HG03354 (cell line): ENCODE data around the gene CHST14.

ENCODE experiments used
- ATAC-seq: cut with Tn5 transposase; IDR thresholded peaks from one replicate; pipeline ENCODE4 v1.9.1; 2021; ENCODE audit warnings: mild to moderate bottlenecking; ENCODE audit not compliant: unreplicated experiment, poor library complexity, severe bottlenecking

Gene CHST14

DNA sequence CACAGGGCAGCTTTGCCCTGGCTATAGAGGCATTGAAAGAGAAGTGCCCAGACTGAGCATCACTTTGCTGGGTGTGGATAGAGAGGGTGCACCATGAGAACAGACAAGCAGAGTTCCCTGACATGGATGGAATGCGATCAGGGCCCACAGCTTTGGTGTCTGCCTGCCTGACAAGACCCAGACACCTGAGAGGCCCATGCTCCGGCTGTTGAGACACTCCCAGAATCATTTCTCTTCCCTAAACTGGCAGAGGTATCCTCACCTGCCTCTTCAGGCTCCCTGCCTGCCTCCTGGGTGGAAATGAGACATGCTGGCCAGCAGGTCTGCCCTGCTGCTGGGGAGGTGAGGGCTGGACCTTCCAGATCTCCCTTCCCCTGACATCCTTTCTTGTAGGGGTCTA, 10.4 kb upstream of the CHST14 start:
- ATAC-seq = no peak

DNA sequence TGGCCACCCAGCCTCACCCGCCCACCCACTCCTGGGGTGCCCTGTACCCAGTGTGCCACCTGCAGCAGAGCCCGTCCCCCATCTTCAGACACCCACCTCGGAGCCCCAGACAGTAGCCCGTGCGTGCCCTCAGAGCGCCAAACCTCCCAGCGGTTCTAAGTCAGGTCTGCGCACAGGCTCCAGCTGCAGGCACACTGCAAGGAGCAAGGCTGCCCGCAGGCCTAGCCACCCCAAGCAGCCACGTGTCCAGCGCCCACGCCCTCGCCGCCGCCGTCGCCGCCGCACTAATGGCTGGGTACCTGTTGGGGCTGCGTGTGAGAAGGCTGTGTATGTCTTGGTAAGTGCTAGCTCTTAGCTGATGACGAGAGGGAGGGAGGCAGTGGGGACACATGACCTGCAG, 8.8 kb upstream of the CHST14 start:
- ATAC-seq = no peak

DNA sequence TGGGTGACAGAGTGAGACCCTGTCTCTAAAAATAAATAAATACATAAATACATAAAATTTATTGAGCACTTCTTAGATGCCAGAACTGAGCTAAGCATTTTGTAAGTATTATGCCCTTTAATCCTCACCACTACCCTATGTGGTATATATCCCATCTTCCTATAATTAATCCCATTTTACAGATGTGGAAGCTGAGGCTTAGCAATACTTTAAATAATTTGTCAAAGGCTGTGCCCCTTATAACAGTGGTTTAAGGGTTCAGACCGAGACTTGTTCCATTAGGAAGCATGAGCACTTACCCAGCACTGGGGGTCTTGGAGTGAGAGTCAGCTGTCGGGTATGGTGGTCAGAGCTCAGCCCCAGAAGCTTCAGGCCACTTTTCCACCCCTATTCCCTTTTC, 7.5 kb upstream of the CHST14 start:
- no peak for ATAC-seq

DNA sequence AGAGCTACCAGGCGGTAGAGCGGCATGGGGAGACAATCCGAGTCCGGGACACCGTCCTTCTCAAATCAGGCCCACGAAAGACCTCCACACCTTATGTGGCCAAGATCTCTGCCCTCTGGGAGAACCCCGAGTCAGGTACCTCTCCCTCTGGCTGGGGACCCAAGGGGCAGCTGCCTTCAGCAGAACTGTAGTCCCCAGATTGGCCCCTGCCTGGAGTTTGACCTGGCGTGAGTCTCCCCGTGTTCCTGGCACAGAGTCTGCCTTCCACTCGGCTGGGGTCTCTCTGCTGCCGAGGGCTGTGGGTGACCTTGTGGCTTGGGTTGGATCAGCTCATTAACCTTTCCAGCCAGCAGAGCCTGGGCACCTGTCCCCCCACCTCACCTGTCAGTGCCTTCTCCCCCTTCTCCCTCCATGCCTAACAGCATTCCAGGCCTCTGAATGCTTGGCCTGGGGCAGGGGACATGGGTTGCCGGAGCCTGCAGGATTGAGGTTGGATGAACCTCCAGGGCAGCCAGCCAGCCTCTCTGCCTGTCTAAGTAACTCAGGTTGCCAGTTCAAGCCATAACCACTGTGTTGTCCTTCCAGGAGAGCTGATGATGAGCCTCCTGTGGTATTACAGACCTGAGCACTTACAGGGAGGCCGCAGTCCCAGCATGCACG, 6.8 kb upstream of the CHST14 start:
- ATAC-seq = no peak

DNA sequence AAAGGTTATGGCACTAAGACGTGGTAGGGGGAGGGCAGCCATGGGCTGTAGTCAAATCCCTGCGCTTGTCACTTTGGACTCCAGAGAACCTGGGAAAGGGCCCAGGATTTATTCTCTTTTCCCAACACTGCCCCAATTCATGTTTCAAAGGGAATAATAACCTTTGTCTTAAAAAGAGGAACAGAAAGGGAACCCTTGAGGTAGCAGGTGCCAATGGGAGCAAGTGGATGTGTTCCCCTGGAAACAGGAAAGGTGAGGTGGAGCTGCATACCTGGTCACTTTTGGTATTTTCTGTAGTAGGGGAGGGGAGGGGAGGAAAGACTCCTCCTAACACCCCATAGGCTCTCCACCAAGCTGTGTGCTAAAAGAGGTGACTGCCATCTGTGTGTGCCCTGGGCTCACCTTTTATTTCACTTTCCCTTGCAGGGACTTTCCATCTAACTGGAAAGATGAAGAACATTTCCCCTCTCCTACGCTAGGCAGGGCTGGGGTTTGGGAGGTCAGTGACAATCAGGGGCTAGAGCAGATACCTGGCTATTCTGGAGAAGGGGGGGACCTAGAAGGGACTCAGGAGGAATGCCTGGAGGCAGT, 6.1 kb upstream of the CHST14 start:
- ATAC-seq = no peak

DNA sequence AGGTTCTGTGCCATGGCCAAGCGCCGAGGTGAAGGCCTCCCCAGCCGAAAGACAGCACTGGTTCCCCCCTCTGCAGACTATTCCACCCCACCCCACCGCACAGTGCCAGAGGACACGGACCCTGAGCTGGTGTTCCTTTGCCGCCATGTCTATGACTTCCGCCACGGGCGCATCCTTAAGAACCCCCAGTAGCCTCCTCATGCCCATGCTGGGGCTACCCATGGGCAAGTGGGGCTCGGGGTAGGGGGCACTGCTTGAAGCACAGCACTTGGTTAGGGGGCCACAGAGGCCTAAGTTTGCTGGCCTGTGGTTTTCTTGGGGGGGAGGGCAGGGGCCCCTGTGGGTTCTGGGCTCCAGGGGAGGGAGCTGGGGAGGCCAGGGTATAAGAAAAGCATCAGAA, 4.8 kb upstream of the CHST14 start:
- ATAC-seq = no peak

DNA sequence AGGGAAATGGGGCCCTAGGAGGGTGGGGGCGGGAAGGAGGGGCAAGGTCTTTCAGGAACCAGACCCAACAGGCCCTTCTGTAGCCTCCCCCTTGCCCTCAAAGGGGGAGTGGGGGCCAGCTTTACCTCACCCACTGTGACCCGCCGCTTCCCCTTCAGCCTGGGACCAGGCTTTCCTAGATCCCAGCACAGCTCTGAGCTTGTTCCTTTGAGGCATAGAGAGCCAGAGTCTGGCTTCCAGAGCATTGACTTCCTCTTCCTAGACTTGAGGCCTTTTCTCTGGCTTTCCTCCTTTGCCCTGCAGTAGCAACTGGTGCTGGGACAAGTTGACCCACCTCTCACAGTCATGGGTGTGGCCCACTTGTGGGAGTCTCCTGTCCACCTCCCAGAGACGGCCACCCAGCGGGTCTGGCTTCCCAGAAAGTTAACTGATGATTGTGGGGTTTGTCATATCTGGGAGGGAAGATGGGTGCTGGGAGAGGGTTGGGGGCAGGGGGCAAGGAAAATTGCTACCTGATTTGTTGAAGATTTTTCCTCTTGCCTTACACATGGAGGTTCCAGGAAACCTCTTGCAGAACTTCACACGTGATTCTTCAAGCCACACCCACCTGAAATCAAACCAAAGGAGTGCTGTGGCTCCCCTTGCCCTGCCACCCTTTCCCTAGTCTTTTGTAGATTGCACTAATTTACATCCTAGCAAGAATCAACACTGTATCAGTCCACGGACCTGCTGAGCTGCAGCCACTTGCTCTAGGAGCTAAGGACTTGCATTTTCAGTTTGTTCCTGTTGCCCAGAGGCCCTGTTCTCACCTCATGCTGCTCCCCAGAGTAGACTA, 4.1 kb upstream of the CHST14 start:
- ATAC-seq = no peak

DNA sequence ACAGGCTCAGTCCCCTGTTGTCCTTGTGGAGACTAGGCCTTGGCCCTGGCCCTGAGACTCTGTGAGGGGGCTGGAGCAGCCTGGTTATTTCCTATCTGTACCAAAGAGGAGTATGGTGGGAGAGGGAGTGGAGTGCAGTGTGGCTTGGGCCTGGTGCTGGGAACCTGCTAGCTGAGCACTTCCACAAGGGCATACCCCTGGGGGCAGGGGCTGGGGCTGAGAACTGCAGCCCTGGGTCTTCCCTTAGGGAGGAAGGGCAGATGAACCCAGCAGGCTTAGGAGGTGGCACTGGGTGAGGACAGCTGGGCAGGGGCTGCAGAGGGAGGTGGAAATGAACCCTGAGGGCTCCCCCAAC, 3.5 kb upstream of the CHST14 start:
- no peak for ATAC-seq

DNA sequence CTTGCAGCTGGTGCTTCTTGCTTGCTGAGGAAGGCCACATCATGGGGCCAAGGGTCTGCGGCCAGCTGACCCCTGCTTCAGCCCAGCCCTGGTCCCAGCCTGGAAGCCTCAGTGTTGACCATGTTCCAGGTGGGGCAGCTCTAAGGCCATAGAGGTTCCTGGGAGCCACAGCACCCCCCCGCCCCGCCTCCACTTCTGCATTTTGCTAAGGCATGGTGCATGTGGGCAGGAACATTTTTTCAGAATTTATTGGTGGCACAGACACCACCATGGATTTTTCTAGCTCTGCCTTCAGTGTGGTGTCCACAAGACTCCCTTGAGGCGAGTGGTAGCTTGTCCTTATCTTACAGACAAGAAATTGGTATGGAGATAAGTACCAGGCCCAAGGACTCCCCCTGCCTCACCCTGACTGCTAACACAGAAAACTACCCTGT, 1.9 kb upstream of the CHST14 start:
- ATAC-seq = no peak

DNA sequence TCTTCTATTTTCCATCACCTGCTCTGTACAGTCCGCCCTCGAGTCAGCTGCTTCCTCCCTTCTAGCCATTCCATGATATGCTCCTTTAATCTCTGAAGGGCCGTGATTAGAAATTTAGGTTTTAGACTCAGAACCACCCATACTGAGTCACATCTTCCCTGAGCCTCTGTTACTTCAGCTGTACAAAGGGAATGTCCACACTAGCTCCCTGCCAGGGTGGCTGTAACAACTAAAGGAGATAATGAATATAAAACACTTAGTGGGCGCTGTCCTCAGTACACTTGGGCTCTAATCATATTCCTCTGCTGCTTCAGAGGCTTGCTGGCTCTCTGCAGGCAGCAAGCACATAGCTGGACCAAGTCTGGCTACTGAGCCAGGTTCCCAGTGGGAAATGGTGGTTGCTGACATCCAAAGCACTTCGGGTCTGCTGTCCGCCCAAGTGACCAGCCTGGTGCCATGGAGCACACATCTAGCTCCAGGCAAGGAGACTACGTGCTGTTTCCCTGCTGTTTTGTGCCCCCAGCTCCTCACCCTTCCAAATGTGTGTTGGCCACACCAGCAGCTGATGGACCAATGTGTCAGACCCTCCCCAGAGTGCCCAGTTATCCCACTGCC, 901 bp upstream of the CHST14 start:
- ATAC-seq = no peak

DNA sequence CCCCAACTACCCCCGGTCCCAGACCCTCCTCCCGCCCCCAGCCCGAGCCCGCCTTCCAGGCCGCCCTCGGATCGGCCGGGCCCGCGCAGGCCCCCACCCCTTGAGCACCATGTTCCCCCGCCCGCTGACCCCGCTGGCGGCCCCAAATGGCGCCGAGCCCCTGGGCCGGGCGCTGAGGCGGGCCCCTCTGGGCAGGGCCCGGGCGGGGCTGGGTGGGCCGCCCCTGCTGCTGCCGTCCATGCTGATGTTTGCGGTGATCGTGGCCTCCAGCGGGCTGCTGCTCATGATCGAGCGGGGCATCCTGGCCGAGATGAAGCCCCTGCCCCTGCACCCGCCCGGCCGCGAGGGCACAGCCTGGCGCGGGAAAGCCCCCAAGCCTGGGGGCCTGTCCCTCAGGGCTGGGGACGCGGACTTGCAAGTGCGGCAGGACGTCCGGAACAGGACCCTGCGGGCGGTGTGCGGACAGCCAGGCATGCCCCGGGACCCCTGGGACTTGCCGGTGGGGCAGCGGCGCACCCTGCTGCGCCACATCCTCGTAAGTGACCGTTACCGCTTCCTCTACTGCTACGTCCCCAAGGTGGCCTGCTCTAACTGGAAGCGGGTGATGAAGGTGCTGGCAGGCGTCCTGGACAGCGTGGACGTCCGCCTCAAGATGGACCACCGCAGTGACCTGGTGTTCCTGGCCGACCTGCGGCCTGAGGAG, 472 bp downstream of the CHST14 start:
- peak; percentile 50 for ATAC-seq

DNA sequence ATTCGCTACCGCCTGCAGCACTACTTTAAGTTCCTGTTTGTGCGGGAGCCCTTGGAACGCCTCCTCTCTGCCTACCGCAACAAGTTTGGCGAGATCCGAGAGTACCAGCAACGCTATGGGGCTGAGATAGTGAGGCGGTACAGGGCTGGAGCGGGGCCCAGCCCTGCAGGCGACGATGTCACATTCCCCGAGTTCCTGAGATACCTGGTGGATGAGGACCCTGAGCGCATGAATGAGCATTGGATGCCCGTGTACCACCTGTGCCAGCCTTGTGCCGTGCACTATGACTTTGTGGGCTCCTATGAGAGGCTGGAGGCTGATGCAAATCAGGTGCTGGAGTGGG, 995 bp downstream of the CHST14 start:
- ATAC-seq = peak; percentile 21

DNA sequence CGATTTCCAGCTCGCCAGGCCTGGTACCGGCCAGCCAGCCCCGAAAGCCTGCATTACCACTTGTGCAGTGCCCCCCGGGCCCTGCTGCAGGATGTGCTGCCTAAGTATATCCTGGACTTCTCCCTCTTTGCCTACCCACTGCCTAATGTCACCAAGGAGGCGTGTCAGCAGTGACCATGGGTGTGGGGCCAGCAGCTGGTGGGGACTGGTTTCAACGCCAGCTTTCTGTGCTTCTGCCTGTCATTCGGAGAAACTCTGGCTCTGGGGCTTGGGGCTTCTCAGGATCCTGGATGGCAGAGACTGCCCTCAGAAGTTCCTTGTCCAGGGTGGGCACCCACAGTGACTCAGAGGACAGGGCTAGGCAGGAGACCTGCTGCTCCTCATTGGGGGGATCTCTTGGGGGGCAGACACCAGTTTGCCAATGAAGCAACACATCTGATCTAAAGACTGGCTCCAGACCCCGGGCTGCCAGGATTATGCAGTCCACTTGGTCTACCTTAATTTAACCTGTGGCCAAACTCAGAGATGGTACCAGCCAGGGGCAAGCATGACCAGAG, 1.5 kb downstream of the CHST14 start:
- ATAC-seq = no peak

DNA sequence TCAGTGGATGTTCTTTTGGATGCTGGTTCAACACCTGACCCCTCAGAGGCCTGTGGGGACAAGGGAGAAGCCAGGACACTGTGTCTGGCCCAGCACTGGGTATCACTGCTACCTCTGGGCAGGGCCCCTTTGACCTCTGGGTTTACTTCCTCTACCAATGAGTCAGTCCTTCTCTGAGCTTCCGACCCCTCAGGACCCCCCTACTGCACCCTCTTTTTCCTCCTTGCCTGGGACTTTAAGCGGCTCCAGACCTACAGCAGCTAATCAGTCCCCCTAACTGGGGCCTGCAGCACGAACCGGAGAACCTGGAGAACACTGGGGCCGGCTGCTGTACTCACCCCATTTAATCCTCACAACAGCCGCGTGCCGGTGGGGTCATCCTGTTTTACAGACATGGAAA, 3.8 kb downstream of the CHST14 start:
- no peak for ATAC-seq

DNA sequence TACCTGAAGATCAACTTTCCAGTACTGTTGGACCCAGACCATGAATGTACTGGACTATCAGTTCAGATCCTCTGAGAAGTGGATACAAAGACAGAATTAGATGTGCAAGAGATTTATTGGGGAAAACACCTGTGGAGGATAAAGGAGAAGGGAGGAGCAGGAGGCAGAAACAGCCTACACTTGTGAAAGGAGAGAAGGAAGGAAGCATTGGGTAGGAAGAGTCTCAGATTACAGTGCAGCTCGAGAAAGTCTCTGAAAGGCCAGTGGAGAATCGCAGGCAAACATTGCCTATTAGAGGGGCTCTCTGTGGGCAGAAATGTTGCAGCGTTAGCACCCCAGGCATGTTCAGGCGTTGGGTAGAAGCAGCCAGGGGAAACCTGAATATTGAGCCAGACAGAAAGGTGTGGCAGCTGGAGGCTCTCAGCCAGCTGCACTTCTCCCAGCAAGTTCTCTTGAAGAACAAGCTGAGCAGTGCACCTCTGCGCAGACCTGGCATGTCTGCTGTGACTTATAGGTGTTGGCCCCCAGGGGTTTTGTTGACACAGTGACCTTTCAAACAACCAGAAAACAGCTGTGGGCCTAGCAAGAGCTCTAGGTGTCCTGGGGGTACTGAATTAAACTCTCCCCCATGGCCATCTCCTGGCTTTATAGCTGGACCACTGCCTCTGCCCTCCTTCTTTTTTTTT, 7.0 kb downstream of the CHST14 start:
- no peak for ATAC-seq

DNA sequence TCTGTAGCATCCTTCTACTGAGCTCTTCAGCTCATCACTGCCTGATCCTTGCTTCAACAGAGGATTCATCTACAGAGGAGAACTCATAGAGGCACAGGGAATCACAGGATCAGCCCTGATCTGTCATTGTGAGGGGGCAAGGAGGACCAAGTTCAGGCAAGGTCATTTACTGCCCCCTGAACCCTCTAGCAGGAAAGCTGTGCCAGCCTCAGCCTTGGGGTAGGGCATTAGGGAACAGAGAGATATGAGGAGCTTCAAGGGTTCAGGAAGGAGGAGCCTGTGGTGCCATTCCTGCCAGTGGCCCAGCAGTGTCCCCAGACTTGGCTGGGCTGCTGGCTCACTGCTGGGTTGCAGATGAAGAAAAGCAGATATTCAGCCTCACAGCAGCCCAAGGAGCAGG, 8.2 kb downstream of the CHST14 start:
- no peak for ATAC-seq

DNA sequence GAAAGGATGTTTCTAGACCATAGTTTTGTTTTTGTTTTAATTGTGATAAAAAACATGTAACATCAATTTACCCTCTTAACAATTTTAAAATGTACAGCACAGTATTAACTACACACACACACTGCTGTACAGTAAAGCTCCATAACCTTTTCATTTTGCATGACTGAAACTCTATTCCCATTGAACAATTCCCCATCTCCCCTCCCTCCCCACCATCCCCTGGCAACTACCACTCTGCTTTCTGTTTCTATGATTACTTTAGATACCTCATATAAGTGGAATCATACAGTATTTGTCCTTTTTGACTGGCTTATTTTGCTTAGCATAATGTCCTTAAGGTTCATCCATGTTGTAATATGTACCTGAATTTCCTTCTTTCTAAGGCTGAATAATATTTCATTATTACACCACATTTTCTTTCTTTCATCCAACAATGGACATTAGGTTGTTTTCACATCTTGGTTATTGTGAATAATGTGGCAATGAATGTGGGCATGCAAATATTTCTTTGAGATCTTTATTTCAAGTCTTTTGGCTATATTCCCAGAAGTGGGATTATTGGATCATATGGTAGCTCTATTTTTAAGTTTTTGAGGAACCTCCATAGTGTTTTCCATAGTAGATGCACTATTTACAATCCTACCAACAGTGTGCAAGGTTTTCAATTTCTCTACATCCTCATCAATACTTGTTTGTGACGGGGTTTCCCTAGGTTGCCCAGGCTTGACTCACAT, 10.7 kb downstream of the CHST14 start:
- no peak for ATAC-seq

DNA sequence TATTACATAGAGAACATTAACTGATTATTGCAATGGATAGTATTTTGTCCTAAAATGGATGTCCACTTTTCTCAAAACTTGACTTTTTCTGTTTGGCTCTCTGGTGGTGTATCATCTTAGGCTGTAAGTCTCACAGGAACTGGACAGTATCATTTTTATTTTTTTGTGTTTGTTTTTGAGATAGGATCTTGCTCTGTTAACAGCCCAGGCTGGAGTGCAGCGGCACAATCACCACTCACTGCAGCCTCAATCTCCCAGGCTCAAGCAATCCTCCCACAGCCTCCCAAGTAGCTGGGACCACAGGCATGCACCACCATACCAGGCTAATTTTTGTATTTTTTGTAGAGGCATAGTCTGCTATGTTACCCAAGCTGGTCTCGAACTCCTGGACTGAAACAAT, 13.1 kb downstream of the CHST14 start:
- ATAC-seq = no peak
